Loucy (cell line): Measurements from ENCODE around the gene CRIP2.

Experiments
- H2AFZ ChIP-seq: fragments of 200-600 bp; sonication (generic); 2 replicates; pipeline ENCODE4 v1.6.0; 2016; ENCODE audit warnings: antibody characterized with exemption, mild to moderate bottlenecking, low read length, moderate library complexity
- H3F3A ChIP-seq: fragments of 200-600 bp; 2 replicates; pipeline ENCODE4 v1.6.0; 2016; ENCODE audit warnings: antibody characterized with exemption, low read depth, mild to moderate bottlenecking
- H3K27me3 ChIP-seq: fragments of 200-600 bp; sonication (generic); 2 replicates; pipeline ENCODE4 v1.6.1; 2014; ENCODE audit warnings: low read length, mild to moderate bottlenecking; ENCODE audit not compliant: insufficient read depth, poor library complexity, severe bottlenecking
- H3K36me3 ChIP-seq: fragments of 200-600 bp; sonication (generic); 2 replicates; pipeline ENCODE4 v1.6.1; 2016; ENCODE audit warnings: low read length; ENCODE audit not compliant: insufficient read depth
- H3K4me1 ChIP-seq: fragments of 200-600 bp; sonication (generic); 2 replicates; pipeline ENCODE4 v1.5.1; 2014; ENCODE audit warnings: low read length, mild to moderate bottlenecking; ENCODE audit not compliant: insufficient read depth, poor library complexity, severe bottlenecking
- H3K4me2 ChIP-seq: fragments of 200-600 bp; sonication (generic); 2 replicates; pipeline ENCODE4 v1.6.0; 2014; ENCODE audit warnings: antibody characterized with exemption, low read length, low read depth, mild to moderate bottlenecking; ENCODE audit not compliant: poor library complexity, severe bottlenecking
- H3K4me3 ChIP-seq: fragments of 200-600 bp; sonication (generic); 2 replicates; pipeline ENCODE4 v1.5.1; 2014; ENCODE audit warnings: low read length, mild to moderate bottlenecking, mixed read lengths; ENCODE audit not compliant: poor library complexity, severe bottlenecking
- H3K79me2 ChIP-seq: fragments of 200-600 bp; sonication (generic); 2 replicates; pipeline ENCODE4 v1.6.1; 2014; ENCODE audit warnings: low read length; ENCODE audit not compliant: insufficient read depth
- H3K9ac ChIP-seq: fragments of 200-600 bp; sonication (generic); 2 replicates; pipeline ENCODE4 v1.6.0; 2014; ENCODE audit warnings: mild to moderate bottlenecking, low read depth, low read length, moderate library complexity; ENCODE audit not compliant: poor library complexity, severe bottlenecking
- H3K9me2 ChIP-seq: fragments of 200-600 bp; sonication (generic); replicated peaks from 2 replicates; pipeline ENCODE4 v1.6.1; 2016; ENCODE audit warnings: low read depth, low read length, mixed read lengths
- H3K9me3 ChIP-seq: fragments of 200-600 bp; sonication (generic); 2 replicates; pipeline ENCODE4 v1.6.1; 2014; ENCODE audit warnings: mild to moderate bottlenecking, antibody characterized with exemption, low read length, low read depth; ENCODE audit not compliant: insufficient read depth
- H4K20me1 ChIP-seq: fragments of 200-600 bp; sonication (generic); 2 replicates; pipeline ENCODE4 v1.6.0; 2014; ENCODE audit warnings: antibody characterized with exemption, low read length, mild to moderate bottlenecking; ENCODE audit not compliant: insufficient read depth, poor library complexity, severe bottlenecking
- EZH2phosphoT487 ChIP-seq: fragments of 200-600 bp; IDR thresholded peaks from 2 replicates; pipeline ENCODE4 v1.6.1; 2018; ENCODE audit warnings: antibody characterized with exemption, mild to moderate bottlenecking, moderate library complexity, borderline replicate concordance
- TF ChIP-seq, protein P1 (sequence below): fragments of 200-600 bp; sonication (generic); conservative IDR thresholded peaks from 2 replicates; pipeline ENCODE4 v1.5.1; 2014; ENCODE audit warnings: mild to moderate bottlenecking, antibody characterized with exemption, low read length

CRIP2 gene

DNA sequence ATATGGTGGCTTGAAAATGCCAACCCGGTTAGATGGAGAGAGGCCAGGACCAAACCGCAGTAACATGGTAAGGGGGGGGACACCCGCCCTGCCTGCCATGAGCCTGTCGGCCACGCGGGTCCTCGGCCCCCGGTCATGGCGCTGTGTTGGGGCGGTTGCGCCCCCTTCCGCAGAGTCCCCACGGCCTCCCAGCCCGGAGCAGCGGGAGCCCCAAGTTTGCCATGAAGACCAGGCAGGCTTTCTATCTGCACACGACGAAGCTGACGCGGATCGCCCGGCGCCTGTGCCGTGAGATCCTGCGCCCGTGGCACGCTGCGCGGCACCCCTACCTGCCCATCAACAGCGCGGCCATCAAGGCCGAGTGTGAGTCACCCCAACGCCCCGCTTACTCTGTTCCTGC, 10.1 kb upstream of the CRIP2 start:
- Histone ChIP-seq H3K36me3 (peaks cover 42% of the 10 kb centered on the region; the same call in 1 of the 2 replicates), H3F3A (no peaks in the 10 kb centered on the region), H2AFZ (no peak overlapping the region), H3K4me3 (no peak overlapping the region), H3K9ac (no peak overlapping the region), H3K4me1 (no peaks in the 10 kb centered on the region), H3K27me3 (no peaks in the 10 kb centered on the region), H3K9me3 (no peaks in the 10 kb centered on the region), H4K20me1 (no peaks in the 10 kb centered on the region), H3K9me2 (no peaks in the 10 kb centered on the region), H3K4me2 (no peak overlapping the region), H3K79me2 (no peaks in the 10 kb centered on the region)
- TF ChIP-seq EZH2phosphoT487, result no peak
- TF ChIP-seq, protein P1, sequence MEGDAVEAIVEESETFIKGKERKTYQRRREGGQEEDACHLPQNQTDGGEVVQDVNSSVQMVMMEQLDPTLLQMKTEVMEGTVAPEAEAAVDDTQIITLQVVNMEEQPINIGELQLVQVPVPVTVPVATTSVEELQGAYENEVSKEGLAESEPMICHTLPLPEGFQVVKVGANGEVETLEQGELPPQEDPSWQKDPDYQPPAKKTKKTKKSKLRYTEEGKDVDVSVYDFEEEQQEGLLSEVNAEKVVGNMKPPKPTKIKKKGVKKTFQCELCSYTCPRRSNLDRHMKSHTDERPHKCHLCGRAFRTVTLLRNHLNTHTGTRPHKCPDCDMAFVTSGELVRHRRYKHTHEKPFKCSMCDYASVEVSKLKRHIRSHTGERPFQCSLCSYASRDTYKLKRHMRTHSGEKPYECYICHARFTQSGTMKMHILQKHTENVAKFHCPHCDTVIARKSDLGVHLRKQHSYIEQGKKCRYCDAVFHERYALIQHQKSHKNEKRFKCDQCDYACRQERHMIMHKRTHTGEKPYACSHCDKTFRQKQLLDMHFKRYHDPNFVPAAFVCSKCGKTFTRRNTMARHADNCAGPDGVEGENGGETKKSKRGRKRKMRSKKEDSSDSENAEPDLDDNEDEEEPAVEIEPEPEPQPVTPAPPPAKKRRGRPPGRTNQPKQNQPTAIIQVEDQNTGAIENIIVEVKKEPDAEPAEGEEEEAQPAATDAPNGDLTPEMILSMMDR, result no peak

DNA sequence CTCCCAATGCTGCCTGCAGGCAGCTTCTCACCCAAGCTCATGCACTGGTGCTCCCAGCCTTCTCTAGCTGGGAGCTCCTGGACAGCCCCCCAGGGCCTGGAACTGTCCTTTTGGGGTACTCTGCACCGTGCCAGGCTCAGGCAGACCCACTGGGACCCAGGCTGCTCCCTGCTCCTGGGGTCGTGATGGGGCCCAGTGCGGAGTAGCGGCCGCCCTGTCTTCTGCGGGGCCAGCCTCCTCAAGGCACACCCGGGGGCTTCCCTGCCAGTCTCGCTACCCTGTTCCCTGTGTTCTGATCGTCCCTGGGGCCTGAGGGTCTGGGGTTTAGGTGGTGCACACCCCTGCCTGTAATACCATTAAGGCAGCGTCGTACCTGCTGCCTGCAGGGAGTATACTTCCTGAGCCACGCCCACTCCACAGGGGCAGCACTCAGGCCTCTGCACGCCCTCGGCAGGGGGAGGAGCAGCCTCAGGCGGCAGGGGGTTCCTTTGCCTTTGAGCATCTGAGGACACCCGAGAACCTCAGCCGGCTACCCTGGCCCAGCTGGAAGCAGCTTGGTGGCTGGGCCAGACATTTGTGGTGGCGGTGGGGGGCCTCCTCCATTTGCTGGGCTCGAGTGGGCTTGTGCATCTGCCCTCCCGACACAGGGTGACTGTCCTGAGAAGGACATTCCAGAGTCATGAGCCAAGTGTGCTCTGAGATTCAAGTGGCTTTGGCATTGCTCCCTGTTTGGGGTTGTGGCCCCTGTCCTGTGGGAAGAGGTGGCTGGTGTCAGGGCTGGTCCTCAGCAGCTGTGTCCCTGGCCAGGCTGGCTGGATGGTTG, 9.2 kb upstream of the CRIP2 start:
- Histone ChIP-seq H3K9ac (no peak overlapping the region), H3K36me3 (peaks cover 38% of the 10 kb centered on the region; the same call in 1 of the 2 replicates), H3K4me2 (no peak overlapping the region), H3K27me3 (no peaks in the 10 kb centered on the region), H3K4me1 (no peaks in the 10 kb centered on the region), H4K20me1 (no peaks in the 10 kb centered on the region), H3K9me2 (no peaks in the 10 kb centered on the region), H3F3A (no peaks in the 10 kb centered on the region), H3K4me3 (no peak overlapping the region), H3K79me2 (no peaks in the 10 kb centered on the region), H3K9me3 (no peaks in the 10 kb centered on the region), H2AFZ (no peak overlapping the region)
- TF ChIP-seq EZH2phosphoT487, result no peak
- TF ChIP-seq, protein P1, result no peak

GRCh38 chr14:105466531-105467248, 7.9 kb upstream of the CRIP2 start:
- Histone ChIP-seq H4K20me1 (no peaks in the 10 kb centered on the region), H3K4me1 (no peaks in the 10 kb centered on the region)
- TF ChIP-seq, protein P1, result no peak
- no peak for TF ChIP-seq EZH2phosphoT487

More at GRCh38 chr14:105466531-105467248, 7.9 kb upstream of the CRIP2 start:
- no peaks in the 10 kb centered on the region for H3K27me3 ChIP-seq
- H3K4me3 ChIP-seq, result no peak overlapping the region
- H3K9me2 ChIP-seq, result no peaks in the 10 kb centered on the region
- H2AFZ ChIP-seq, result no peak overlapping the region
- no peaks in the 10 kb centered on the region for H3F3A ChIP-seq
- H3K4me2 ChIP-seq, result no peak overlapping the region
- no peaks in the 10 kb centered on the region for H3K9me3 ChIP-seq
- H3K36me3 ChIP-seq, result peaks cover 27% of the 10 kb centered on the region; the same call in 1 of the 2 replicates
- no peak overlapping the region for H3K9ac ChIP-seq
- H3K79me2 ChIP-seq, result no peaks in the 10 kb centered on the region
